Measurements from ENCODE around the gene KDM5B.
"Not testable (repeated sequence)": the region's sequence is repeated elsewhere in the genome, so short reads cannot be mapped to it uniquely, and the experiment has no call there.

Gene KDM5B

GRCh38 chr1:202791077-202791747 lies 17.0 kb downstream of the KDM5B start:
- DNase-seq: no peak

GRCh38 chr1:202788800-202789199 lies 19.4 kb downstream of the KDM5B start:
- no peak for DNase-seq

GRCh38 chr1:202786804-202787203 lies 21.4 kb downstream of the KDM5B start:
- no peak for DNase-seq

DNA sequence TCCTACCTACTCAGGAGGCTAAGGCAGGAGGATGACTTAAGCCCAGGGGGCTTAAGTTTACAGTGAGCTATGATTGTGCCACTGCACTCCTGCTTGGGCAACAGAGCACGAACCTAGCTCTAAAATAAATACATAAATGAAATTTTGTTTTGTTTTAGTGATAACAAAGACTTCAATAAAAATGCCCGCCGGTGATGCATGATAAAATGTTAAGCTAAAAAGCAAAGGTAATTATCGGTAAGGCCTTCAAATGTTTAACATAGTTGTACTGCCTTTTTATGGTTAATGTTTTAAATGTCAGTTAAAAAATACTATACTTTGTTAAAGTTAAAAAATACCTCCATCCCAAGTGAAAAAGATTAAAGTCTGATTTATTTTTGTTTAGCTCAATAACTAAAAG lies 27.0 kb downstream of the KDM5B start:
- DNase-seq: no peak

DNA sequence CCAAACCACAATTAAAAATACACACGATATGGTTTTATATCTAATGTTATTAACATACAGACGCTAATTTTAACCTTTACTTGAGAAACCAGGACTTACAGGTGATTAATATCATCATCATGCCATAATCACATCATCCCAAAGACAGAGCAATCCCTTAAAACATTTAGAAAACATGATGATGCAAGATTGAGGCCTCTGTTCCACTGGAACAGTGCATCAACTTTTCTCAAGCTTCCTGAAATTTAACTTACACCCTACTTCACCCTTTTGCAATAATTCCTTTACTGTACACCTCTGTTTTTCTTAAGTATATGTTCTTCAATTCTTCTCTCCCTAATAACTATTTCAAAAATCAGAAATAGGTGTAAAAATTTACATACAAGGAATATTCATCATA lies 38.1 kb downstream of the KDM5B start:
- DNase-seq: no peak

- DNase-seq: no peak
Measured at GRCh38 chr1:202765721-202766120, 42.5 kb downstream of the KDM5B start.

DNA sequence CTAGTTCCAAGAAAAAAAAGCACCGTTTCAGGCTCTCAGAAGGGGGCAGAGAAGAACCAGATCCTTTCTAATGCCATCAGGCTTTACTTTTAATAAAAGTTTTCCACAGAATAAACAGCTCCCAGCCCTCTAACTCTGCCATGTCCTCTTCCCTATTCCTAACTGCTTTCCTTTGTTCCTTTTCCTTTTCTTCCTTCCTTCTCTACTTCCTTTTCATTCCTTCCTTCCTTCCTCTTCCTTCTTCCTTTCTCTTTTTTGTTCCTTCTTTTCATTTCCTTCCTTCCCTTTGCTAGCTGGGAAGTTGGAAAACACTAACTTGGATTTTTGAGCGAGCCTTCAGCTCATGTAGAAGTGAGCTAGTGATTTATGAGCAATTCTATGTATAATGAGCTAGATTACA lies 46.2 kb downstream of the KDM5B start:
- no peak for DNase-seq

DNA sequence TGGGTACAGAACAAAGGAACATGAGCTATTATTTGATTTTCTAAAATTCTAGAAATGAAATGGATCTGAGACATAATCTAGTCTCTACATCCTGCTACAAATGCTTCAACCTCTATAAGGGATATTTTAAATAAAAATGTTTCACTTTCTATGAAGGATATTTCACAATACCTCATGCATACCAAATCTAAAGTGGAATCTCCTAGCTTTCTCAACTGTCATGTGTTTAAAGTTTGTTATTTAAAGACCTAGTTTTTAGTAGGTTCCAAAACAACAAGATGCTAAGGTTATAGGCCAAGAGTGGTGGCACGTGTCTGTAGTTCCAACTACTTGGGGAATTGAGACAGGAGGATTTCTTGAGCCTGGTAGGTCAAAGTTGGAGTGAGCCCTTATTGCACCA lies 47.6 kb downstream of the KDM5B start:
- no peak for DNase-seq

GRCh38 chr1:202756391-202756790 lies 51.8 kb downstream of the KDM5B start:
- no peak for DNase-seq

DNA sequence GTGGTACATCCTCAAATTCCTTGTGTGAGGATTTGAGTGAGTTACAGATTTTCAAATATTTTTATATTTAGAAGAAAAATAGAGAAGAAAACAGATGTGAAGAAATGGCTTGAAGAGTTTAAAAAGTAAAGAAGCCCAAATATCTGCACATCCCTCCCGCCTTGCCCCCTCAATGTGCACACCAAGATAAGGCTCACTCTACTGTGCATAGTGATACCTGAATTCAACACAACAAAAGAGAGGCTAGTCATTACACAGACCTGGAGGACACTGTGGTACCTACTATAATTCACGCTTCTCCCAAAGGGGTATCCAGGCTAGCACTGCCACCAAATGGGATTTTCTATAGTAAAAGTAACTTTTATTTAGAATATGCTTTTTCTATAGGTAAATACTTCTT lies 53.9 kb downstream of the KDM5B start:
- no peak for DNase-seq

DNA sequence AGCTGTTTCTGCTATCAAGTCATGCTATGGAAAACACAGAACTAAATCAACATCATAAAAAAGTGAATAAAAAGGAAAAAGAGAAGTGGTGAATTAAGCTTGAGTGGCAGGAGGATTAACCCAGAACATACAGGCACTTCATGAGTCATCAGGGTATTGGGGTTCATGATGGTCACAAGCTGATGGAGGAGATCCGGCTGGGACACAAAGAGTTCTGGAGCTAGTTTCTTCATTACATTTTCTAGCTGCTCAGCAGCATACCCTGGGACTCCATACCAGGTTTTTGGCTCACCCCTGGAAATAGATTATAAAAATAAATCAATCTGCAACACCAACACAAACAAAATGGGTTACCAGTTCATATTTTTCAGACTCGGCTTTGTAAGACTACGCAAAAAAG lies 55.4 kb downstream of the KDM5B start:
- no peak for DNase-seq

DNA sequence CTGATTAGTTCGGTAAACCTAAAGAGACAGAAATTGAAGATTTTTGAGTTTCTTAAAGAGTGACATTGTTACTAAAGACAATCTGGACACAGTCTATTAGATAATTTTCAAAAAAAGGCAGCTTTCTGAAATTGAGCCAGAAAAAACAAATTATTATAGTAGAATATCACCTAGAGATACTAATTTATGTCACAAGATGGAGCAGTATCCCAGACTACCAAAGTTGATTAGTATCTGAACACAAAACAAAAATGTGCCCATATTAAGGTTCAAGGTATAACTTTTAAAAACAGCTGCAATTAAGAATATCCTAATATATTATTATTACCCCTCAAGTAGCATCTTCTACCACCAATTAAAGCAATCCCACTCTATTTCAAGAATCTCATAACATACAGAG lies 57.5 kb downstream of the KDM5B start:
- no peak for DNase-seq

- DNase-seq: no peak
Measured at GRCh38 chr1:202750024-202750423, 58.2 kb downstream of the KDM5B start.

GRCh38 chr1:202745323-202745888 lies 62.8 kb downstream of the KDM5B start:
- DNase-seq: no peak

DNA sequence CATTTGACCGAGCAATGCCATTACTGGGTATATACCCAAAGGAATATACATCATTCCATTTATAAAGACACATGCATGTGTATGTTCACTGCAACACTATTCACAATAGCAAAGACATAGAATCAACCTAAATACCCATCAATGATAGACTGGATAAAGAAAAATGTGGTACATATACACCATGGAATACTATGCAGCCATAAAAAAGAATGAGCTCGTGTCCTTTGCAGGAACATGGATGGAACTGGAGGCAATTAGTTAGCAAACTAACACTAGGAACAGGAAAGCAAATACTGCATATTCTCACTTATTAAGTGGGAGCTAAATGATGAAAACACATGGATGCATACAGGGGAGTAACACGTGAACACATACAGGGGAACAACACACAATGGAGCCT lies 63.5 kb downstream of the KDM5B start:
- not testable (repeated sequence) for DNase-seq

GRCh38 chr1:202742496-202742895 lies 65.7 kb downstream of the KDM5B start:
- no peak for DNase-seq

DNA sequence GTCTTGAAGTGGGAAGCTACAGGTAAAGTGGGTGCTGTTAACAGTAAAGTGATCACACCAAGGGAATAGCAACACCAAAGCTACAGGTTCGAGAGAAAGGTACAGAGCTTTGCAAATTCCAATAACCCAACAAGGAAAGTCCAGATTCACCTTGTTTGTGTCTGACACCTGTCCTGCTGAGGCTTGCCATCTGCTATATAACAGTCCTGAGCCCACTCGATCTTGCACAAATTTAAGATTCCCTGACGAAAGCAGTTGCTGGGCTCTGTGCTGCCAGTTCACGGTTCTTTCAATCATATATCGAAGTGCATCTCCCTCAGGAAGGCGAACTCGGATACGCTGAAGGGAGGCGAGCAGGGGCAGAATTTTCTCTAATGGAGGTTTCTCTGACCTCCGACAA lies 75.0 kb downstream of the KDM5B start:
- DNase-seq: no peak

GRCh38 chr1:202728951-202729350 lies 79.3 kb downstream of the KDM5B start:
- no peak for DNase-seq

- no peak for DNase-seq
Measured at GRCh38 chr1:202725526-202725925, 82.7 kb downstream of the KDM5B start.

- DNase-seq: no peak
Measured at GRCh38 chr1:202723708-202724107, 84.5 kb downstream of the KDM5B start.

GRCh38 chr1:202723046-202723445 lies 85.2 kb downstream of the KDM5B start:
- not testable (repeated sequence) for DNase-seq

DNA sequence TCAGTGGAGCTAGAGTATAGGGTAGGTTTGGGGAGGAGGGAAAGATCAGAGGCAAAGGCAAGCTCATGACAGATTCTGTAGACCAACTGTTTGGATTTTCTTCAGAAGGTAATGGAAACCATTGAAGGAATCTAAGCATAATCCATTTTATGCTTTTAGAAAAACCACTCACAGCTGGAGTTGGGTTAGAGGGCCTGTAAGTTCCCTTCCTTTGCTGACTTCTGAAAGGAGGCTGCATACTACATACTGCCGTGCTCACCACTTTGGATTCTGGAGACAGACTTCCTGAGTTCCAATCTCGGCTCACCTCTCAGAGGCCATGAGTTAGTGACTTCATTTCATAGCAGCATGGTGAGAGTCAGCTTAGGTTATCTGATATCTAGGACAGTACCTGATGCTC lies 91.6 kb downstream of the KDM5B start:
- no peak for DNase-seq

GRCh38 chr1:202714202-202714601 lies 94.0 kb downstream of the KDM5B start:
- not testable (repeated sequence) for DNase-seq

GRCh38 chr1:202713110-202713509 lies 95.1 kb downstream of the KDM5B start:
- no peak for DNase-seq

- no peak for DNase-seq
Measured at GRCh38 chr1:202711949-202712635, 96.1 kb downstream of the KDM5B start.

Data from activated CD4-positive, alpha-beta T cell treated with anti-CD3 and anti-CD28 coated beads, Interleukin-2, amount 50 U/mL, for 1 hour (primary cell).